Measurements from ENCODE around the gene MEGF8. TPM values are rescaled to one million over a fixed set of nuclear protein-coding genes. Genes with fewer than 3 reads are reported as not detected.

MEGF8 gene
- total and polyA plus RNA-seq, 9 of the 15 experiments (the other 6 are each of a cell fraction or from before 2014, with no cell fraction given) = 0.28 to 13.1 (median 3.0) TPM

DNA sequence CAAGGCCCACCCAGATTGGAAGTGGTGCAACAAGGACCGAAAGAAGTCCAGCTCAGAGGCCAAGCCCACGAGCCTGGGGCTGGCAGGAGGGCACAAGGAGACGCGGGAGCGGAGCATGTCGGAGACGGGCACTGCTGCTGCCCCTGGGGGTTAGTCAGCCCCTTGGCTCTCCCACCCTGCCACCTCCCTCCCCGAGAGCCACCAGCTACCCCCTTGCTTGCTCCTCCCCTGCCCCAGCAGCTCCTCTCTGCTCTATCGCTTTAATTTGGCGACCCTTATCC, 37.7 kb upstream of the MEGF8 start:
- Histone ChIP-seq H3K9me1 (ENCODE audit: control insufficient read depth, insufficient read depth, low read length) (no peaks in the 10 kb centered on the region), H3K4me1 (replicated peaks in 1 of 2; ENCODE audit: control insufficient read depth in 2 of 2, insufficient read depth in 2 of 2, low read length in 2 of 2) (peaks cover 23 to 82% of the 10 kb centered on the region in 2 experiments), H3K27me3 (ENCODE audit: control insufficient read depth in 2 of 2, insufficient read depth in 2 of 2, low read length in 2 of 2) (no peaks in the 10 kb centered on the region; a peak in 1 of 5 replicates), H3K27ac (ENCODE audit: extremely low read depth, low read depth, low read length) (no peak overlapping the region), H3K9ac (ENCODE audit: insufficient read depth in 1 of 2, low read depth in 2 of 2, low read length in 2 of 2) (no peak overlapping the region), H2AFZ (ENCODE audit: low read depth, low read length) (no peak overlapping the region), H3K9me3 (replicated peaks; ENCODE audit: control insufficient read depth, insufficient read depth, low read depth, low read length) (no peaks in the 10 kb centered on the region), H3K4me2 (ENCODE audit: insufficient read depth, low read length) (no peak overlapping the region), H3K4me3 (no peak overlapping the region), H3K36me3 (ENCODE audit: control insufficient read depth, insufficient read depth, low read length) (peaks cover 62% of the 10 kb centered on the region; the same call in 2 of the 3 replicates), H3K79me2 (ENCODE audit: control insufficient read depth, insufficient read depth, low read length) (peaks cover 33% of the 10 kb centered on the region), H4K20me1 (replicated peaks; ENCODE audit: control insufficient read depth, insufficient read depth, low read length) (0 out of 2 replicates have a peak, but pooled peaks cover 8% of the 10 kb centered on the region)
- intact Hi-C loops (cut with micrococcal nuclease) = no loop called here
- DNase-seq (ENCODE audit: extremely low read depth in 1 of 4, low spot score in 3 of 4) = no peak
- no peak for FAIRE-seq
- BruUV-seq (replicated peaks) = no TSS peak
- 91% methylated on average over 5 of the region's 10 CpGs for WGBS (ENCODE audit: insufficient coverage, low coverage, missing lambda C conversion rate)
- no peak for ATAC-seq
- in situ Hi-C loops (cut with MboI) = no loop called here
- POLR2A ChIA-PET = interaction anchor here (0.6 to 1.2 kb wide), 4 partner anchors 9 to 99 kb away, joined by 3 to 4 read pairs (median 3); partner anchors contain the start of genes PAFAH1B3 and PRR19
- CTCF ChIA-PET (ENCODE audit: low intra/inter-chr PET ratio) = interaction anchor here (0.6 kb wide), 1 partner anchor 9 kb away, joined by 3 read pairs; no protein-coding TSS in a partner anchor
- no peak for TF ChIP-seq ZNF436 (CRISPR knock-in tag; IDR thresholded peaks at IDR 0.05)
- no peak for TF ChIP-seq YBX1 (IDR thresholded peaks at IDR 0.05)
- TF ChIP-seq ZKSCAN8 (CRISPR knock-in tag; IDR thresholded peaks at IDR 0.05) = no peak
- TF ChIP-seq NR2C2 (CRISPR knock-in tag; IDR thresholded peaks at IDR 0.05) = no peak
- TF ChIP-seq NR2C2 (tag; IDR thresholded peaks at IDR 0.05) = no peak
- TF ChIP-seq ZNF318 (IDR thresholded peaks at IDR 0.05; ENCODE audit: borderline replicate concordance in 1 of 2, low read depth in 1 of 2) = no peak
- no peak for TF ChIP-seq BRF1 (IDR thresholded peaks at IDR 0.05; ENCODE audit: borderline replicate concordance, extremely low read depth, insufficient read length)
- no peak for TF ChIP-seq HES1 (IDR thresholded peaks at IDR 0.05; ENCODE audit: low read depth)
- no peak for TF ChIP-seq HDGF (IDR thresholded peaks at IDR 0.05)
- TF ChIP-seq STAG1 (CRISPR knock-in tag; IDR thresholded peaks at IDR 0.05; ENCODE audit: borderline replicate concordance) = no peak
- TF ChIP-seq FOXK1 (CRISPR knock-in tag; IDR thresholded peaks at IDR 0.05; ENCODE audit: borderline replicate concordance) = no peak
- TF ChIP-seq SP2 (IDR thresholded peaks at IDR 0.05; ENCODE audit: extremely low read depth, low read depth, low read length, poor library complexity, severe bottlenecking) = no peak
- no peak for TF ChIP-seq SETDB1 (IDR thresholded peaks at IDR 0.05; ENCODE audit: low read length)
- TF ChIP-seq POLR2AphosphoS2 (IDR thresholded peaks at IDR 0.05; ENCODE audit: low read length) = no peak
- TF ChIP-seq ZNF324 (CRISPR knock-in tag; IDR thresholded peaks at IDR 0.05) = no peak
- no peak for TF ChIP-seq SRSF1 (IDR thresholded peaks at IDR 0.05; ENCODE audit: low read depth, low read length)

All from K562 (cell line).